ENCODE results near the gene ARHGAP30. TPM values are rescaled to one million over a fixed set of nuclear protein-coding genes. Genes with fewer than 3 reads are reported as not detected.
"Not testable (repeated sequence)": the region's sequence is repeated elsewhere in the genome, so short reads cannot be mapped to it uniquely, and the experiment has no call there.

ARHGAP30 gene
- polyA plus RNA-seq, 1 donor from 2014 or later: 138 TPM

GRCh38 chr1:161046605-161047228 is 23.0 kb downstream of the ARHGAP30 start:
- H3K4me3 Mint-ChIP-seq: peak overlapping the region; percentile 92 to 100 (median 98)
- H3K9me3 Mint-ChIP-seq: no peaks in the 10 kb centered on the region
- no peaks in the 10 kb centered on the region for H3K27me3 Mint-ChIP-seq
- peaks cover 15% of the 10 kb centered on the region for H3K36me3 Mint-ChIP-seq
- H3K27ac Mint-ChIP-seq: peak overlapping the region; percentile 94 to 100 (median 97)
- H3K4me1 Mint-ChIP-seq: peaks cover 21 to 42% (median 39%) of the 10 kb centered on the region in 3 donors

- peaks cover 15% of the 10 kb centered on the region for H3K36me3 Mint-ChIP-seq
- peak within 1 kb of the TSS; percentile 94 to 100 (median 97) for H3K27ac Mint-ChIP-seq
- H3K9me3 Mint-ChIP-seq: no peaks in the 10 kb centered on the region
- H3K27me3 Mint-ChIP-seq: no peaks in the 10 kb centered on the region
- peaks cover 24 to 45% (median 43%) of the 10 kb centered on the region in 3 donors for H3K4me1 Mint-ChIP-seq
- peak within 1 kb of the TSS; percentile 92 to 100 (median 98) for H3K4me3 Mint-ChIP-seq
Measured at GRCh38 chr1:161045736-161046604, 23.7 kb downstream of the ARHGAP30 start, which contains the start of gene USF1. Gene USF1, minus strand, starts transcription at chr1:161045977. Its CDS starts 2,702 bp downstream, at chr1:161043275.

- Mint-ChIP-seq H3K9me3 (no peaks in the 10 kb centered on the region), H3K4me1 (peaks cover 24 to 45% (median 43%) of the 10 kb centered on the region in 3 donors), H3K27ac (peak overlapping the region; percentile 94 to 100 (median 97)), H3K4me3 (peak overlapping the region; percentile 92 to 100 (median 98)), H3K36me3 (peaks cover 15% of the 10 kb centered on the region), H3K27me3 (no peaks in the 10 kb centered on the region)
Measured at GRCh38 chr1:161044908-161045735, 24.6 kb downstream of the ARHGAP30 start.

GRCh38 chr1:161044535-161044907 is 25.2 kb downstream of the ARHGAP30 start:
- peak overlapping the region; percentile 94 to 100 (median 97) for H3K27ac Mint-ChIP-seq
- H3K4me1 Mint-ChIP-seq: peaks cover 24 to 45% (median 43%) of the 10 kb centered on the region in 3 donors
- H3K9me3 Mint-ChIP-seq: no peaks in the 10 kb centered on the region
- H3K27me3 Mint-ChIP-seq: no peaks in the 10 kb centered on the region
- peak overlapping the region; percentile 92 to 100 (median 98) for H3K4me3 Mint-ChIP-seq
- peaks cover 11% of the 10 kb centered on the region for H3K36me3 Mint-ChIP-seq

- Mint-ChIP-seq H3K9me3 (no peaks in the 10 kb centered on the region), H3K4me3 (peak overlapping the region in 3 of 4 donors; percentile 75 to 85 (median 77)), H3K27me3 (no peaks in the 10 kb centered on the region), H3K4me1 (peaks cover 20 to 35% (median 30%) of the 10 kb centered on the region in 3 donors), H3K27ac (peak overlapping the region; percentile 76 to 91 (median 90)), H3K36me3 (peaks cover 2% of the 10 kb centered on the region)
Measured at GRCh38 chr1:161039546-161039945, 30.1 kb downstream of the ARHGAP30 start.

GRCh38 chr1:161039154-161039545 is 30.5 kb downstream of the ARHGAP30 start:
- Mint-ChIP-seq H3K4me3 (peak overlapping the region; percentile 85 to 98 (median 92)), H3K4me1 (peaks cover 16 to 31% (median 29%) of the 10 kb centered on the region in 3 donors), H3K9me3 (no peaks in the 10 kb centered on the region), H3K27me3 (no peaks in the 10 kb centered on the region), H3K36me3 (peaks cover 2% of the 10 kb centered on the region), H3K27ac (peak overlapping the region; percentile 76 to 98 (median 90))

GRCh38 chr1:161038523-161039153 is 31.1 kb downstream of the ARHGAP30 start, which contains the start of gene TSTD1:
Gene TSTD1, minus strand, starts transcription at chr1:161038964. Its CDS starts 75 bp downstream, at chr1:161038889.
- Mint-ChIP-seq H3K27me3 (no peaks in the 10 kb centered on the region), H3K4me1 (peaks cover 16 to 30% (median 26%) of the 10 kb centered on the region in 3 donors), H3K9me3 (no peaks in the 10 kb centered on the region), H3K36me3 (peaks cover 2% of the 10 kb centered on the region), H3K27ac (peak within 1 kb of the TSS; percentile 81 to 98 (median 90)), H3K4me3 (peak within 1 kb of the TSS; percentile 85 to 98 (median 92))

- H3K27ac Mint-ChIP-seq: peak overlapping the region; percentile 81 to 98 (median 90)
- no peaks in the 10 kb centered on the region for H3K27me3 Mint-ChIP-seq
- peaks cover 2% of the 10 kb centered on the region for H3K36me3 Mint-ChIP-seq
- H3K9me3 Mint-ChIP-seq: no peaks in the 10 kb centered on the region
- peak overlapping the region; percentile 85 to 98 (median 92) for H3K4me3 Mint-ChIP-seq
- H3K4me1 Mint-ChIP-seq: peaks cover 18 to 26% (median 20%) of the 10 kb centered on the region in 3 donors
Measured at GRCh38 chr1:161037661-161038522, 31.8 kb downstream of the ARHGAP30 start.

- Mint-ChIP-seq H3K36me3 (peaks cover 2% of the 10 kb centered on the region), H3K4me3 (no peak overlapping the region), H3K27me3 (no peaks in the 10 kb centered on the region)
Measured at GRCh38 chr1:161033751-161034150, 35.9 kb downstream of the ARHGAP30 start.

GRCh38 chr1:161032409-161032808 is 37.3 kb downstream of the ARHGAP30 start:
- Mint-ChIP-seq H3K27ac (peak overlapping the region in 1 of 3 donors; percentile 12), H3K36me3 (peaks cover 2% of the 10 kb centered on the region)

More at GRCh38 chr1:161033751-161034150, 35.9 kb downstream of the ARHGAP30 start:
- Mint-ChIP-seq H3K4me1 (peaks cover 9 to 18% (median 14%) of the 10 kb centered on the region in 3 donors), H3K9me3 (no peaks in the 10 kb centered on the region), H3K27ac (no peak overlapping the region)

GRCh38 chr1:161031874-161032273 is 37.8 kb downstream of the ARHGAP30 start:
- Mint-ChIP-seq H3K36me3 (peaks cover 2% of the 10 kb centered on the region), H3K4me3 (peak overlapping the region in 1 of 4 donors; percentile 68), H3K27me3 (no peaks in the 10 kb centered on the region), H3K27ac (no peak overlapping the region), H3K4me1 (peaks cover 5 to 14% (median 6%) of the 10 kb centered on the region in 3 donors), H3K9me3 (peaks cover 0 to 4% (median 0%) of the 10 kb centered on the region in 3 donors)

More at GRCh38 chr1:161032409-161032808, 37.3 kb downstream of the ARHGAP30 start:
- H3K27me3 Mint-ChIP-seq: no peaks in the 10 kb centered on the region
- peaks cover 4 to 13% (median 7%) of the 10 kb centered on the region in 3 donors for H3K4me1 Mint-ChIP-seq
- H3K4me3 Mint-ChIP-seq: peak overlapping the region in 1 of 4 donors; percentile 21
- no peaks in the 10 kb centered on the region for H3K9me3 Mint-ChIP-seq

GRCh38 chr1:161029466-161029865 is 40.2 kb downstream of the ARHGAP30 start:
- H3K36me3 Mint-ChIP-seq, H3K9me3 Mint-ChIP-seq, H3K27ac Mint-ChIP-seq, H3K27me3 Mint-ChIP-seq, H3K4me3 Mint-ChIP-seq: not testable (repeated sequence)
- peaks cover 5 to 16% (median 7%) of the 10 kb centered on the region in 3 donors for H3K4me1 Mint-ChIP-seq

- not testable (repeated sequence) for H3K4me3 Mint-ChIP-seq, H3K9me3 Mint-ChIP-seq, H3K27ac Mint-ChIP-seq, H3K27me3 Mint-ChIP-seq, H3K36me3 Mint-ChIP-seq
- peaks cover 0 to 10% (median 7%) of the 10 kb centered on the region in 3 donors for H3K4me1 Mint-ChIP-seq
Measured at GRCh38 chr1:161026954-161027353, 42.7 kb downstream of the ARHGAP30 start.
